ENCODE results near the gene FSHR.

FSHR gene

GRCh38 chr2:49028101-49028500 is 126.2 kb downstream of the FSHR start:
- no peak for DNase-seq

GRCh38 chr2:49026706-49027105 is 127.6 kb downstream of the FSHR start:
- DNase-seq, result no peak

DNA sequence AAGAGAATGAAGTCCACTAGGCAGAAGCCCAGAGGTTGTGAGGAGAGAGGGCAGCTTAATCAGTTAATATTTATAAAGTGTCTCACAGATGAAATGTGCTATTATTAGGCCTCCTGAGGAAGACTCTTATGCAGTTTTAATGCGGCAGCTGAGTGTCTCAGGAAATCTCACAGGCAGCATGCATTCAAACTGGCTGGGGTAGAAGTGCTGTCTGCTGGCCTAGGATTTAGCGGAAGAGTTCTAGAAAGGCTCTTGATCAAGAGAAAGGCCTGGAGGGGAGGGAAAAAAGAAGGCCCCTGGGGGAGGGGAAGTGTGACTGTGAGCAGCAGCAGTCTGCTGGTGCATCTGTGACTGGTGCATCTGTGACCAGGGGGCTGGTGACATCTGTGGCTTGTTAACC is 133.0 kb downstream of the FSHR start:
- DNase-seq, result no peak

DNA sequence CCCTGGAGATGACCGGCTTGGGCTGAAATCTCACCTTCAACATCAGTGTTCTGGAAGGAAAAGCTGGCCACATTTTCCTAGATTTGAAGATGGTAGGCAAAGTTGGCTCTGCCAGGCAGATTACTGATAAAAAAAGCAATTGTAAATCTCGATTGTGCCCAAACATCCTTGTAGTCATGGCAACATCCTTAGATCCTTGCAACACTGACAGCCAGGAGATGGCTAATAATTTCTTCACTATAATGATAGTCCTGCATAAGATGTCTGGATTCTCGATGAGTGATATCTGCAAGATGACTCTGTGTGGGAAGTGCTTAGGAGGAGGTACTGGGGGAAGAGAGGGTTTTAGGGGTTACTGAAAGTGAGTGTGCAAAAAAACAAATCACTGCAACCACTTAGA is 149.1 kb downstream of the FSHR start:
- no peak for DNase-seq

DNA sequence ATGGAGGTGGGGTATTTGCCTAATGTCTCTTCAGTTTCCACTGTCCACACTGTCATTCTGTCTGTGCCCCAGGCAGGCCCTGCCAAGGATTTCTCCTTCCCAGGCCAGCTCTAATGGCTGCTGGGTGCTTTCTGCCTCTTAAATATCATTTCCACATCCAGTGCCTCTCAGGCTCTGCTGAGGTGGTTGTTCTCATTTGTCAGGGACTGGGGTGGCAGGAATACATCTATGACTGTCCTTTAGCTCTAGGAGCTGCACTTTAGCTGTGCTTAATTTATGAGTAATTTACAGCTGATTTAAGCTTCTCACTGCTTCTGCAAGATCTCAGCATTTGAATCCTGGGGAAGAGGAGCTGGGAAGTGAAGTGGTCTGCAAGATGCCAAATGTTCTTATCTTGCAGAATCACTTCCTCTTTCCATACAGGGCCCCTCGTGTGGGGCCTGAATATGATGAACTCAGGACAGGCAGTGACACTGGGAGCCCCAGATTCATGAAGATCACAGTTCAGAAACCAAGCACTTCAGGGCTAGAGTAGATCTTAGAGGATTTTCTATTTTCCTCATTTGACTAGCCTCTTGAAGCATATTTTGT is 150.2 kb downstream of the FSHR start:
- DNase-seq, result peak; percentile 11 to 53 (median 30)

GRCh38 chr2:49003201-49003600 is 151.1 kb downstream of the FSHR start:
- no peak for DNase-seq

GRCh38 chr2:49002750-49003149 is 151.6 kb downstream of the FSHR start:
- no peak for DNase-seq

- DNase-seq, result no peak
These were observed 153.6 kb downstream of the FSHR start for GRCh38 chr2:49000695-49001094.

GRCh38 chr2:48998449-48998848 is 155.9 kb downstream of the FSHR start:
- no peak for DNase-seq

DNA sequence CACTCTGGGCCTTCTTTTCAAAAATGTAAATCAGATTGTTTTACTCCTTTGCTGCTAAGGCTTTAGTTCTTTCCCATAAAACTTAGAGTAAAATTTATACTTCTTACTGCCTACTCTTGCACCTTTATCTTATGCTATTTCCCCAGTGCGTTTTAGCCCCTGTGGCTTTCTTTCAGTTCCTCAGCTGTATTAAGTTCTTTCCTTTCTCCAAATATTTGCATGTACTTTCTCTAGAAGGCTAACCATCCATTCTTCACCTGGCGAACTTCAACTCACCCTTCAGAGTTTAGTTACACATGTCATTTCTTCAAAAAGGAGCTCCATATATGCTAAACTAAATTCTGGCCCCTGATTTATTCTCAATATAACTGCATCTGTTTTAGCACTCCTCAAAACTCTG is 160.7 kb downstream of the FSHR start:
- no peak for DNase-seq

GRCh38 chr2:48991415-48992131 is 162.7 kb downstream of the FSHR start:
- peak in 2 of 4 experiments; percentile 7 to 14 for DNase-seq

- no peak for DNase-seq
These were observed 169.4 kb downstream of the FSHR start for GRCh38 chr2:48984922-48985321.

DNA sequence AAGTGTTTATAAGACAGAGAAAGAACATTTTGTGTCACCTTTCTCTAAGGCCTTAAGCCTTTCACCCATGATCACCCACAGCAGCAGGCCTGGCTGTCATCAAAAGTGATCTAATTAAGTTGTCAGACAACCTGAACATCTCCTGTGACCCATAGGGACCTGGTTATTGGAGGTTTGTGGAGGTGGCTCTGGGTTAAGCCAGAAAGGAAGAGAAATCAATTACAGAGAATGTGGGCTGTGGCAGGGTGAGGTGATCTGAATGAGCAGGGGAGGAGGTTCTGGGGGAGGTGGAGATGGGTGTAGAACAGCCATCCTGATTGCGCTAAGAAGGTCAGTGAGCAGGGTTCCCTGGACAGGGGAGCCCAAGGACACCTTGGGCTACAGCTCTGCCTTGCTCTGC is 170.8 kb downstream of the FSHR start:
- DNase-seq, result no peak

GRCh38 chr2:48982887-48983435 is 171.4 kb downstream of the FSHR start:
- no peak for DNase-seq

- no peak for DNase-seq
These were observed 173.5 kb downstream of the FSHR start for GRCh38 chr2:48980846-48981245.

- no peak for DNase-seq
These were observed 174.6 kb downstream of the FSHR start for GRCh38 chr2:48979691-48980090.

GRCh38 chr2:48978131-48978530 is 176.2 kb downstream of the FSHR start:
- DNase-seq, result no peak

- no peak for DNase-seq
These were observed 182.5 kb downstream of the FSHR start for GRCh38 chr2:48971801-48972200.

DNA sequence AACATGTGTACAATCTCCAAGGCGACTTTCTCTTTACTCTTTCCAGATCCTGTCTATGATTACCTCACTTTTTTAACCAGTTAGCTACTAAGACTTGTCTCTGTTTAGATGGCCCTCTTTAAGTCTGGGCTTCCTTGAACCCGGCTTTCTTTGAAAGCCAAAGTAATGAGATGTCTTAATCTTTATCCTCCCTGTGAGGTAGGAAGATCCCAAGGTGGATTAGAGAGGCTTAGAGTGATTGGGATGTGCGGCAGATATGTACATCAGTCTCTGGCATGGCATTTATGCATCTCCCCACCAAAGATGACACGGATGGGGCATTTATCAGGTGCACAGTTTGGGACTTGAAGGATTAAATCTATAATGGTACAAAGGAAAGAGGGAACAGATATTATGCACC is 186.3 kb downstream of the FSHR start:
- no peak for DNase-seq

GRCh38 chr2:48965204-48965603 is 189.1 kb downstream of the FSHR start:
- DNase-seq, result no peak

DNA sequence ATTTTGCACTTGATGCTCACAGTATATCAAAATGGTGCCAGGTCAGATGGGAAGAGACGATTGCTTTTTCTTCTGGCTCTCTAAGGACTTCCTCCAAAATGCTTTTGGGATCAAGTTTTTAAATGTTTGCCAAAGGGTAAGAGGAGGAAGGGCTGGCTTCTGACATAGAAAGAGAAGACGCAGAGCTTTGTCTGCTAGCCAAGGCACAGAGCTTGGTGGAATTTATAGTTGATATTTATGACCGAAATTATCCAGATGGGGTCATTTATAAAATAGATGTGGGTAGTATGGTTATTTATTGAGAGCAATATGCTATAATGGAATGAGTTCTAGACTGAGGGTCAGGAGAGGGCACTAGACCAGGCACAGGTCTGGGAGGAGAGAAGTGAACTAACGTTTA is 193.3 kb downstream of the FSHR start:
- DNase-seq, result no peak

GRCh38 chr2:48954935-48955334 is 199.4 kb downstream of the FSHR start:
- DNase-seq, result no peak

- no peak for DNase-seq
These were observed 200.0 kb downstream of the FSHR start for GRCh38 chr2:48954311-48954710.

DNA sequence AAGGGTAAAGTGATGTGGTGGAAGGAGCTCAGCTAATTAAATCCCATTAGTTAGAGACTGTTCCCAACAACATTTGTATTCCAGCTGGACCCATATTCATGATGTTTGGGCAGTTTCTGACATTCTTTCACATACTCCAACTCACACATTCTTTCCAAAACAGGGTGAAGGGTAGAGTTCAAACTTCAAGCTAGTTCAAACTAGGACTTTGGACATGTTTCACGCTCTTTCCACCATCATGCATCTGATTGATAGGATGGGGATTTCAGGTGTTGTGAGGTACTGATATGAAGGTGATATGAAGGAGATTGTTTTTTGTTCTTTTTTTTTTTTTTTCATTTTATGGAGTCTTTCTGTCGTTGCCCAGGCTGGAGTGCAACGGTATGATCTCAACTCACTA is 201.7 kb downstream of the FSHR start:
- DNase-seq, result no peak

Data from suppressor macrophage (primary cell).